Omental fat pad (tissue), 4 donors: Measurements from ENCODE around the gene PTPN21. TPM values are rescaled to one million over a fixed set of nuclear protein-coding genes. Genes with fewer than 3 reads are reported as not detected.

Experiments
- ATAC-seq: fragments of 150-250 bp; one replicate; pipeline ENCODE4 v1.9.1; 2016; ENCODE audit warnings: mild to moderate bottlenecking, moderate library complexity; ENCODE audit not compliant: low FRiP score
- DNase-seq: peaks from one replicate; pipeline ENCODE4 v3.0.0-alpha.2; 2019; ENCODE audit warnings: low spot score
- CTCF ChIP-seq, 3 donors: fragments of 450-650 bp; IDR thresholded peaks; one replicate each; pipeline ENCODE4 v1.5.1; 2016 to 2017; ENCODE audit warnings: antibody characterized with exemption in 3 of 3, mild to moderate bottlenecking in 3 of 3, moderate library complexity in 2 of 3
- total RNA-seq, 4 donors: library from RNA; depleted of rRNA; stranded (reverse); fragments of >200 nt; gene quantifications; one replicate each; pipeline ENCODE4 v1.1.0, GENCODE V29; 2016

The PTPN21 gene
- total RNA-seq, 4 donors from 2014 or later: 9.1 to 19.7 (median 14.8) TPM

DNA sequence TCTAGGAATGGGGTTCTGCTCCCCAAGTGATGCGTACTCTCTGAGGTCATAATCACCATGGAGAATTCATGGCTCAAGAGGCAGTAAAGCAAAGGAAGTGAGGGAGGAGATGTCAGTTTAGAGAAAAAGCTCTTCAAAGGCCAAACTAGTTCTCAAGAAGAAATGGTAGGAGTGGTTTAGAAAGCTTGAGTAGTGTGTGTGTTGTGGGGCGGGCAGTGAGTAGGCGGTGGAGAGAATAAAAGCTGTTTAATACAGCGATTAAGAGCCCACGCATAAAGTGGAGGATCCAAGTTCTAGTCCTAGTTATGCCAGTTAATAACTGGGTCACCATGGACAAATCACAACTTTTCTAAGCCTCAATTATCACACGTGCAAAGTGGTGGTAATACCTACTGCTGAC lies 55.6 kb downstream of the PTPN21 start:
- no peak for DNase-seq
- ATAC-seq: no peak
- no peak for TF ChIP-seq CTCF (IDR thresholded peaks at IDR 0.05)

DNA sequence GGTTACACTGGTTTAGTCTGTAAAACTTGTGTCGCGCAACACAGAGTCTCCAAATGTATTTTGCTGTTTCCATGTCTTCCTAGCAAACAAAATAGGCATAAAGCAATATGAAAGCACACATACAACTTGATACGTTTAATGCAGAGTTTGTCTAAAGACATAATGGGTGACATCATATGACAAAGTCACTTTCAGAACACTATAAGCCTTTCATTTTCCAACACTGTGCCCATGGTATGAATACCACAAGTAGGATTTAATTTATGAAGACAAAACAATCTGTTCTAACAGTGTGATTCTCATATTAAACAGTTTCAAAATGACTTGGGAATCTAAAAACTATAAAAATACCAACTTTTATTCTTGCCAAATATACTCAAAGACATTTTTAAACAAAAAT lies 58.4 kb downstream of the PTPN21 start:
- DNase-seq: no peak
- TF ChIP-seq CTCF (IDR thresholded peaks at IDR 0.05): no peak
- no peak for ATAC-seq

GRCh38 chr14:88493392-88494185 lies 61.2 kb downstream of the PTPN21 start:
- no peak for ATAC-seq
- no peak for DNase-seq
- TF ChIP-seq CTCF (IDR thresholded peaks at IDR 0.05): no peak

GRCh38 chr14:88492272-88493089 lies 62.3 kb downstream of the PTPN21 start:
- peak; percentile 85 for ATAC-seq
- peak in 2 of 3 donors; percentile 77 to 91 for TF ChIP-seq CTCF (IDR thresholded peaks at IDR 0.05)
- DNase-seq: peak; percentile 45

GRCh38 chr14:88490168-88490567 lies 64.6 kb downstream of the PTPN21 start:
- no peak for ATAC-seq
- DNase-seq: no peak
- no peak for TF ChIP-seq CTCF (IDR thresholded peaks at IDR 0.05)

GRCh38 chr14:88488897-88489296 lies 65.9 kb downstream of the PTPN21 start:
- no peak for TF ChIP-seq CTCF (IDR thresholded peaks at IDR 0.05)
- no peak for ATAC-seq
- DNase-seq: no peak
